KMS-11 (cell line): ENCODE data around the gene DAP.
"Not testable (repeated sequence)": the region's sequence is repeated elsewhere in the genome, so short reads cannot be mapped to it uniquely, and the experiment has no call there.

Source experiments
- H2AFZ ChIP-seq: fragments of 200-600 bp; sonication (generic); 2 replicates; pipeline ENCODE4 v1.6.1; 2016; ENCODE audit warnings: antibody characterized with exemption, mixed run types, low read depth
- H3K27ac ChIP-seq: fragments of 200-600 bp; sonication (generic); 2 replicates; pipeline ENCODE4 v1.6.1; 2016; ENCODE audit warnings: mild to moderate bottlenecking, mixed run types
- H3K27me3 ChIP-seq: fragments of 200-600 bp; sonication (generic); 2 replicates; pipeline ENCODE4 v1.6.1; 2017; ENCODE audit warnings: mild to moderate bottlenecking, low read depth, mixed run types, moderate library complexity; ENCODE audit not compliant: insufficient read depth
- H3K36me3 ChIP-seq: fragments of 200-600 bp; sonication (generic); 2 replicates; pipeline ENCODE4 v1.6.1; 2017; ENCODE audit warnings: mild to moderate bottlenecking, mixed run types; ENCODE audit not compliant: insufficient read depth
- H3K4me1 ChIP-seq: fragments of 200-600 bp; sonication (generic); 2 replicates; pipeline ENCODE4 v1.6.1; 2016; ENCODE audit warnings: mild to moderate bottlenecking, low read depth, mixed run types; ENCODE audit not compliant: poor library complexity, severe bottlenecking
- H3K4me2 ChIP-seq: fragments of 200-600 bp; sonication (generic); 2 replicates; pipeline ENCODE4 v1.7.0; 2016; ENCODE audit warnings: mild to moderate bottlenecking, mixed run types
- H3K4me3 ChIP-seq: fragments of 200-600 bp; sonication (generic); IDR thresholded peaks from 2 replicates; pipeline ENCODE4 v1.6.1; 2017; ENCODE audit warnings: low read depth, low read length, mixed read lengths; ENCODE audit not compliant: insufficient read depth
- H3K79me2 ChIP-seq: fragments of 200-600 bp; sonication (generic); 2 replicates; pipeline ENCODE4 v1.6.1; 2016; ENCODE audit warnings: low read depth, mixed run types; ENCODE audit not compliant: insufficient read depth
- H3K9ac ChIP-seq: fragments of 200-600 bp; sonication (generic); 2 replicates; pipeline ENCODE4 v1.6.1; 2016; ENCODE audit warnings: mild to moderate bottlenecking, mixed run types
- H4K20me1 ChIP-seq: fragments of 200-600 bp; sonication (generic); 2 replicates; pipeline ENCODE4 v1.6.1; 2016; ENCODE audit warnings: mild to moderate bottlenecking, mixed run types; ENCODE audit not compliant: insufficient read depth
- CTCF ChIP-seq: fragments of 200-600 bp; sonication (generic); conservative IDR thresholded peaks from 2 replicates; pipeline ENCODE4 v1.6.1; 2017; ENCODE audit warnings: low read depth, mild to moderate bottlenecking, antibody characterized with exemption, low read length, moderate library complexity, mixed read lengths

DAP gene

GRCh38 chr5:10726179-10726912 lies 34.7 kb downstream of the DAP start:
- no peak overlapping the region for H3K4me2 ChIP-seq
- no peak overlapping the region for H3K4me3 ChIP-seq
- no peak overlapping the region for H2AFZ ChIP-seq
- H3K27ac ChIP-seq = no peak overlapping the region
- no peak for TF ChIP-seq CTCF
- H3K9ac ChIP-seq = no peak overlapping the region
- H3K27me3 ChIP-seq = no peaks in the 10 kb centered on the region
- no peaks in the 10 kb centered on the region for H3K79me2 ChIP-seq
- no peaks in the 10 kb centered on the region for H4K20me1 ChIP-seq
- no peaks in the 10 kb centered on the region for H3K36me3 ChIP-seq
- H3K4me1 ChIP-seq = no peaks in the 10 kb centered on the region

- H4K20me1 ChIP-seq = no peaks in the 10 kb centered on the region
- H3K36me3 ChIP-seq = no peaks in the 10 kb centered on the region
- no peaks in the 10 kb centered on the region for H3K4me1 ChIP-seq
- H3K4me3 ChIP-seq = no peak overlapping the region
- no peak overlapping the region for H3K4me2 ChIP-seq
- no peaks in the 10 kb centered on the region for H3K27me3 ChIP-seq
- no peak overlapping the region for H3K9ac ChIP-seq
- H2AFZ ChIP-seq = no peak overlapping the region
- H3K27ac ChIP-seq = no peak overlapping the region
- H3K79me2 ChIP-seq = no peaks in the 10 kb centered on the region
- TF ChIP-seq CTCF = no peak
Observed at GRCh38 chr5:10725636-10726035, 35.4 kb downstream of the DAP start.

- Histone ChIP-seq H4K20me1 (no peaks in the 10 kb centered on the region), H3K4me1 (no peaks in the 10 kb centered on the region), H3K27me3 (no peaks in the 10 kb centered on the region), H3K27ac (no peak overlapping the region), H2AFZ (no peak overlapping the region), H3K4me2 (no peak overlapping the region), H3K79me2 (no peaks in the 10 kb centered on the region), H3K9ac (no peak overlapping the region), H3K36me3 (no peaks in the 10 kb centered on the region), H3K4me3 (no peak overlapping the region)
- TF ChIP-seq CTCF = no peak
Observed at GRCh38 chr5:10724781-10725507, 36.1 kb downstream of the DAP start.

GRCh38 chr5:10723514-10723913 lies 37.5 kb downstream of the DAP start:
- Histone ChIP-seq H3K4me3 (no peak overlapping the region), H3K9ac (no peak overlapping the region), H3K4me1 (no peaks in the 10 kb centered on the region), H3K27ac (no peak overlapping the region), H4K20me1 (no peaks in the 10 kb centered on the region), H3K27me3 (no peaks in the 10 kb centered on the region), H2AFZ (no peak overlapping the region), H3K4me2 (no peak overlapping the region), H3K36me3 (no peaks in the 10 kb centered on the region), H3K79me2 (no peaks in the 10 kb centered on the region)
- TF ChIP-seq CTCF = no peak

- H3K27me3 ChIP-seq, H3K4me2 ChIP-seq, H3K4me3 ChIP-seq, H4K20me1 ChIP-seq, H3K36me3 ChIP-seq, H3K27ac ChIP-seq, H3K9ac ChIP-seq, H2AFZ ChIP-seq, H3K79me2 ChIP-seq, H3K4me1 ChIP-seq: not testable (repeated sequence)
Observed at GRCh38 chr5:10720766-10721165, 40.3 kb downstream of the DAP start.
